SHP77 (cell line): ENCODE results near the gene HIGD1B.

Experiments
- DNase-seq, 2 experiments: peaks; one replicate each; lab custom pipeline; 2025; lab: John Stamatoyannopoulos, UW

Gene HIGD1B

DNA sequence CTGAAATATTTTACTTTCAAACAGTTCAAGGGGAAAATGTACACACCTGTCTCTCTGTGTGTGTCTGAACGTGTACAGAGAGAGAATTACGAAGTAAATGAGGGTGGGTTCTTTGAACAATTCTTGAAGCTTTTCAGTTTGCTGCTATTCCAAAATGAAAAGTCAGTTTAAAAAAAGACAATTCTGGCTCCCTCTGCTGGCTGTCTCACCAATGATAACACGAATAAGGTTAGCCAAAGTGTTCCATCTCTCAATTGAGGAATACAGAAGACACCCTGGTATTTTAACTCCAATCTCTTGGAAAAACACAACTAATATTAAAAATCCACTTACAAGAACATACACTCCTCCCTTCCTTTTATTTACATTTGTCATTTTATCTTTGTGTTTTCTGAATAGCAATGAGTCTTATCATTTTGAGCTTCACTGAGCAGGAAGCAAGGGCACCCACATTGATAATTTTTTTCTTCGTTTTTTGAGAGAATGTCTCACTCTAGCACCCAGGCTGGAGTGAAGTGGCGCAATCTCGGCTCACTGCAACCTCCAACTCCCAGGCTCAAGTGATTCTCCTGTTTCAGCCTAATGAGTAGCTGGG lies 31.0 kb downstream of the HIGD1B start:
- peak in 1 of 2 experiments; percentile 13 for DNase-seq

DNA sequence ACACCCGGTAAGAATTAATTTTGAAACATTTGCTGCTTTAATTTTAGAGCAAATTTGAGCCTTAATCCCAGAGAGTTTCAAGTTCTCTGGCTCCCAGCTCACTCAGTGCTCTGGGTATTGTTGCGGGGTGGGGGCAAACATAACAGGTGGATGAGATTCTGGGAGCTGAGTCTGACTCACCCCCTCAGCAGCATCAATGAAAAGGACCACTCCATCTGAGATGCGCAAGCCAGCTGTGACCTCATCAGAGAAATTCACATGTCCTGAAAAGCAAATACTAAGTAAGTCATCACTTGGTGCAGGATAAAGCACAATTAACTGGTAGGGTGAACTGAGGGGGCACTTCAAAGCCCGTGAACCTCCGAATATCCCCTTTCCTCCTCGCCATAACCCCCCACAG lies 31.7 kb downstream of the HIGD1B start:
- no peak for DNase-seq

DNA sequence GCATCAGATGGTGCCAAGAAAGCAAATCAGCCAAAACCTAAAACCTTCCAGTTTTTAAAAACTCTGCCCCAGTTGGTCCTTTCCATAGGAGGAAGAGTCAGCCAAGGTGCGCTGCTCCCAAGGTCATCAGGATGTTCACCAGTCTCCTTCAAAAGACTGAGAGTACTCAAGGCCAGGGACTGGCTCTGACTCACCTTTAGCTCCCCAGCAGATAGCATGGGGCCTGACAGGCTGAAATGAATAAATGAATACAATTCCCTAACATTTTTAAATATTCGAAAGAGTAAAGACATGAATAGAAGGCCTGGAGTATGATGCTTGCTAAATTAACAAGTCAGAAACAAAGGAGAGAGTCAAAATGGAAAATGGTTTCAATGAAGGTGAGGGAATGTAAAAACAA lies 32.4 kb downstream of the HIGD1B start:
- DNase-seq: no peak

DNA sequence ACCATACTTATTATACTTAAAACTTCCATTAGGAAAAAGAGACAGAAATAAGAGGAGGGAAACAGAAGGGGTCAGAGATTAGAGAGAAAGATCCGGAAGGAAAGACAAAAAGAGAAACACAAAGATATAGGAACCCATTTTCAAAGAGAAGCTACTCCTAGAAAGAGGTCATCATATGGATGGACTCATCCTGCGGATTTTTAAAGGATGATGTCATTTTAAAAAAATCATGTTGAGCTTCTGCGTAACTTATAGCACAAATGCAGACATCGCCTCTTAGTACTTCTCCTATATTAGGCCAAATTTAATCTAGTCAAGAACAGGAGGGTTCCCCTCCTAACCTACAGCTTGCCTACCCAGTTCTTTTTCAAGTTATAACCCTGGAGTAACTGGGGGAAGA lies 33.5 kb downstream of the HIGD1B start:
- no peak for DNase-seq

DNA sequence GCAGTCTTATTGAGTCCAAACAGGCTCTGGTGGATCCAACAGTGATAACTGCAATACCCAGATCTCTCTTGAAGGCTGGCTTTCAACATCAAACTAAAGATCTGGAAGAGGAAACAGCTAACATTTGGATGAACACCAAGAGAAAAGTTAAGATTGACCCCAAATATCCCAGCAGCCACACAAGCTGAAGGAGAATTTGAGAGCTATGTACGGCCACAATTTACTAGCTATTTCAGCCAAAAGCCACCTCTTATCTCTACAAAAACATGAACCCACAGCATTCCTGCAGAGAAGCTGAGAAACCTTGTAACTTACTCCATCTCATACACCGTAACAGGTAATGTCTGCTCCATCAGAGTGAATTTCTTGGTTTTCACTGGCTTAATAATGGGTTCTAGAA lies 37.3 kb downstream of the HIGD1B start:
- DNase-seq: no peak

DNA sequence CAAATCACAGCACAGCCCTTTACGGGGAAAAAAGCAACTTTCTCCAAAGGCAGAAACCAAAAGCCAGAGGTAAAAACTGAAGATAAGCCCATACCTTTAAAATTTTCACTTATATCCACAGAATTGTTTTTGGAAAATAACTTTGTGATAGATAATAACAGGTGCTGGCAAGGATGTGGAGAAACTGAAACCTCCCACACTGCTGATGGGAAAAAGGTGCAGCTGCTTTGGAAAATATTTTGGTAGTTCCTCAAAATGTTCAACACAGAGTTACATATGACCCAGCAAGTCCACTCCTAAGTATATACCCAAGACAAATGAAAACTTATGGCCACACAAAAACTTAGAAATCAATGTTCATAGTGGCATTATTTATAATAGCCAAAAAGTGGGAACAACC lies 39.3 kb downstream of the HIGD1B start:
- DNase-seq: no peak

DNA sequence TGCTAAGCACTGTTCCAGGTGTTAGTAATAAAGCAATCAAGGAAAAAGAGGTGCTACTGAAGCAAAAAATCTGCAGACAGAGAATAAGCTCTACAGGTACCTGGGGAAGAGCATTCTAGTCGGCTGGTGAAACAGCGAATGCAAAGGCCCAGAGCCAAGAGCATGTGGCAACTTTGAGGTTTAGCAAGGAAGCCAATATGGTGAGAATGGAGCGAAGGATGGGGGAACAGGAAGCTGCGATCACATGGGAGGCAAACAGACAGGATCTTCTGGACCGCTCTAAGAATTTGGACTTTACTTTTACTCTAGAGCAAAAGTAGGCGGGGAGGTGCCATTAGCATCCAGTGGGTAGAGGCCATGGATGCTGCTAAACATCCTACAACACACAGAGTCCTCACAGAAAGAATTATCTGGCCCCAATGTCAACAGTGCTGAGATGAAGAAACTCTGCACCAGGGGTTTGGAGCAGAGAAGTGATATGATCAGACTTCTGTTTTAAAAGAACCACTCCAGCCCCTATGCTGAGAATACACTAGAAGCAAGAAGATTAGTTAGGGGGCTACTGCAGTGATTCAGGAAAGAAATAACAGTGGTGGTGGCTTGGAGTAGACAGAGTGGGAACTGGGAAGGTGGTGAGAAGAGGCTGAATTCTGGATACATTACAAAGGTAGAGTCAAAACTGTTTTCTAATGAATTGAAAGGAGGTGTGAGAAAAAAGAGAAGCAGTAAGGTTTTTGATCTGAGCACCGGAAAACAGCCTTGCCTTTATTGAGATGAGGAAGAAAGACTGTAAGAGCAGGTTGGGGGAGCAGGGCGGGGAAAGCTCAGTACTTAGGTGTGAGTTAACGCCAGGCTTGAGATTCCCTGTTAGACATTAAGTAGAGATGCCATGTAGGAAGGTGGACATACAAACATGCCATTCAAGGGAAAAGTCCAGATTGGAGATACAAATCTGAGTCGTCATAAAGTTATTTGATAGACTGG lies 40.6 kb downstream of the HIGD1B start:
- no peak for DNase-seq

DNA sequence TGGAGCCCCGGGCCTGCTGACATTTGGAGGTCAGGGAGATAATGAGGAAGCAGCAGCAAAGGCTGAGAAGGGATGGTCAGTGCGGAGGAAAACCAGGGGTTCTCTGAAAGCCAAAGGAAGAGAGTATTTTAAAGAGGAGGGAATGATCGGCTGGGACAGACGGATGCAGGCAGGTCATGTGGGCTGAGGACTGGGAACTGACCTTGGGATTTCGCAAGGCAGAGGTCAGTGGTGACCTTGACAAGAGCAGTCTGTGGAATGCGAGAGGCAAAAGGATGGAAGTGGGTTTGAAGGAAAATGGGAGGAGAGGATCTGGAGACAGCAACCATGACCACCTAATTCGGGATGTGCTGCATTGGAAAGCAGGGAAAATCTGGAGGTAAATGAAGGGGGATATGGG lies 41.3 kb downstream of the HIGD1B start:
- no peak for DNase-seq

DNA sequence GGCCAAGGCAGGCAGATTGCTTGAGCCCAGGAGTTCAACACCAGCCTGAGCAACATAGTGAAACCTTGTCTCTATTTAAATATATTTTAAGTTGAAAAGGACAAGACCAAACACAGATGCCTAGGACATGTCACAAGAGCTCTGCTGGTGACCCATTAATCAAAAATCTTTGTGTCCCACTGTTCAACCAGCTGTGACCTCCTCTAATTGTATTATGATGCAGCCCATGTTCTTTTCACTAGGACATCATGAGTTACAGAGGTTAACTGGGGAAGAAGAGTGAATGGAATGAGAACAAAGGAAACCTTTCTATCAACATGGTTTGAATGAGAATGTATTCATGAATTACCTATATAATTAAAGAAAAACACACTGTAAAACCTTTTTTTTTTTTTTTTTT lies 44.6 kb downstream of the HIGD1B start:
- DNase-seq: no peak

DNA sequence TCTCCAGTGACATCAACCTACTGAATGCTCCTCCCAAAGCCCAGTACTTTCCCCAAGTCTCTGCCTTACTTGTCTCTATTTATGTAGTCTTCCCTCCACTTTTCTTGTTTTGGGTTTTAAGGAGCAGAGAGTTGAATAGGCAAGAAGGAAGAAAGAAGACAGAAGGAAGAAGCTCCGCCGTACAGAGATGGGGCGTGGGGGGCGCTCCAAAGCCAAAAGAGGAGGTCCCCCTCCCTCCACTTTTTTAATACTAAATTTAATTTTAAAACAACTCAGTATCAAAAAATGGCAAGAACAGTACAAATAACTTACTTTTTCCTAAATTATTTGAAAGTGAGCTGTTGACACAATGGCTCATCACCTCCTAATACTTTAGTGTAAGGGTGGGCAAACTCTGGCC lies 47.0 kb downstream of the HIGD1B start:
- DNase-seq: no peak

DNA sequence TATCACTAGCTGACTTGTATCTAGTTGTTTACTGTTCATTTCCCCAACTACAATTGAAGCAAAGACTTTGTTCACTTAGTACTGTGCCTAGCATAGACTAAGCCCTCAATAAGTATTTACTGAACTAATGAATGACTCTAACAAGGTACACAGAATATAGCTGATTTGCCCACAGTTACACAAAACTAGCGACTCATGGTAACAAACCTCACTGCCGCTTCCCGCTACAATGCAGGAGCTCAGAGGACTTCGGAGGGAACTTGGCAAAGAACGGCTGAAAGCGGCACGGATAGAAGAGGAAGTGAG lies 51.0 kb downstream of the HIGD1B start:
- DNase-seq: no peak

DNA sequence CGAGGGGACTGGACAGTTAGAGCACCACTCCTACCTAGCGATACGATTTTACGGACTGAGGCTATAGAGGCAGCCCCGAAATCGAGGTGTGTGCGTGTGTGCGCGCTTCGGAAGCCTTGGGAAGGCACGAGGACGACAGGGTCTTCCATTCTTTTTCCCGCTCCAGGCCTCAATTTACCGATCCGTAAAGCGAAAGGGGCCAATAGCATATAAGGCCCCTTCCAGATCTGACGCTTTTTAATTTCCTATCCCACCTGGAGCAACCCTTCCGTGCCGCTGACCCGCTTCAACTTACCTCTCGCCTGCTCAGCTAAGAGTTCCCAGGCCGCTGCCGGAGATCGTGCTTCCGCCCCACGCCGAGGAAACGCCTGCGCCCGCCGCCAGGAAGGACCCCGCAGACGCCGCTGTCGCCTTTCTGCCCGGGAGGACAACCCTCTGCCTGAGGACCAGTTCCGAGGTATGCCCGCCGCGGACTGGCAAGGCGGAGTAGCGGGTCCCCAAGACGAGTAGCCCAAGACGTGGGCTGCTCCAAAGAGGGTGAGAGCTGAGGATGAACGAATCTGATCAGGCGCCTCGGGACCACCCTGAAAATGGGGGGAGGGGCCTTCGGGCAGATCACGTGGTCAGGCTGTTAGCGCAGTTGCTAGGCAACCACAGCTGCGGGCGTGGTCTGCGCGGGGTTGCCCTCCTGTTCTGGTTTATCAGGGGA lies 51.5 kb downstream of the HIGD1B start, which contains the start of gene EFTUD2:
Gene EFTUD2 (minus strand): TSS at position 372 of the 709 bp plus-strand sequence. CDS start 4,924 bp downstream, outside the sequence.
- DNase-seq: peak; percentile 78 to 90
